GM23338 (cell line): ENCODE data around the gene PFN1. TPM values are rescaled to one million over a fixed set of nuclear protein-coding genes. Genes with fewer than 3 reads are reported as not detected.

ENCODE experiments used
- ATAC-seq: fragments of 200-7000 bp; cut with Tn5 transposase; 3 replicates; pipeline ENCODE4 v1.9.1; 2020
- DNase-seq: peaks from one replicate; pipeline ENCODE4 v3.0.0-alpha.2; 2015; ENCODE audit warnings: low spot score
- H2AFZ ChIP-seq: fragments of 200-600 bp; sonication (generic); 2 replicates; pipeline ENCODE4 v1.8.0; 2016; ENCODE audit warnings: antibody characterized with exemption, mild to moderate bottlenecking, moderate library complexity
- H3F3A ChIP-seq: fragments of 200-600 bp; sonication (generic); replicated peaks from 2 replicates; pipeline ENCODE4 v1.8.0; 2017; ENCODE audit warnings: antibody characterized with exemption, mixed run types, low read depth
- H3K27ac ChIP-seq: fragments of 200-600 bp; sonication (generic); 2 replicates; pipeline ENCODE4 v1.6.1; 2016; ENCODE audit warnings: low read depth
- H3K27me3 ChIP-seq: fragments of 200-600 bp; sonication (generic); 2 replicates; pipeline ENCODE4 v1.8.0; 2016; ENCODE audit warnings: mild to moderate bottlenecking, mixed run types, moderate library complexity; ENCODE audit not compliant: insufficient read depth
- H3K36me3 ChIP-seq: fragments of 200-600 bp; sonication (generic); 2 replicates; pipeline ENCODE4 v1.8.0; 2016; ENCODE audit warnings: mild to moderate bottlenecking; ENCODE audit not compliant: insufficient read depth
- H3K4me1 ChIP-seq: fragments of 200-600 bp; sonication (generic); 2 replicates; pipeline ENCODE4 v1.8.0; 2016; ENCODE audit warnings: mild to moderate bottlenecking, moderate library complexity; ENCODE audit not compliant: insufficient read depth
- H3K4me2 ChIP-seq: fragments of 200-600 bp; sonication (generic); 2 replicates; pipeline ENCODE4 v1.7.1; 2017; ENCODE audit warnings: mixed run types
- H3K4me3 ChIP-seq: fragments of 200-600 bp; sonication (generic); 2 replicates; pipeline ENCODE4 v1.6.1; 2016; ENCODE audit warnings: mixed run types
- H3K79me2 ChIP-seq: fragments of 200-600 bp; sonication (generic); replicated peaks from 2 replicates; pipeline ENCODE4 v1.8.0; 2017; ENCODE audit warnings: mild to moderate bottlenecking; ENCODE audit not compliant: insufficient read depth
- H3K9me2 ChIP-seq: fragments of 200-600 bp; sonication (generic); 2 replicates; pipeline ENCODE4 v1.8.0; 2017; ENCODE audit not compliant: insufficient read depth
- H4K20me1 ChIP-seq: fragments of 200-600 bp; sonication (generic); replicated peaks from 2 replicates; pipeline ENCODE4 v1.8.0; 2017; ENCODE audit warnings: mild to moderate bottlenecking; ENCODE audit not compliant: insufficient read depth
- H3K27ac Mint-ChIP-seq: 2 replicates; pipeline ENCODE4 v1.8.0; 2020; ENCODE audit warnings: inconsistent platforms, mild to moderate bottlenecking, moderate library complexity, mixed read lengths
- H3K27me3 Mint-ChIP-seq: 3 replicates; pipeline ENCODE4 v1.8.0; 2022; ENCODE audit warnings: low read depth, mild to moderate bottlenecking, moderate library complexity, mixed read lengths, inconsistent platforms; ENCODE audit not compliant: insufficient read depth, poor library complexity
- H3K36me3 Mint-ChIP-seq: 3 replicates; pipeline ENCODE4 v1.8.0; 2021; ENCODE audit warnings: low read depth, mild to moderate bottlenecking, inconsistent platforms, moderate library complexity, mixed read lengths
- H3K4me1 Mint-ChIP-seq: 3 replicates; pipeline ENCODE4 v1.8.0; 2020; ENCODE audit warnings: mild to moderate bottlenecking, inconsistent platforms, mixed read lengths
- H3K4me3 Mint-ChIP-seq: 3 replicates; pipeline ENCODE4 v1.8.0; 2021; ENCODE audit warnings: moderate library complexity, mild to moderate bottlenecking, inconsistent platforms, mixed read lengths
- H3K9me3 Mint-ChIP-seq: 3 replicates; pipeline ENCODE4 v1.8.0; 2020; ENCODE audit warnings: moderate library complexity, mild to moderate bottlenecking, inconsistent platforms, mixed read lengths
- EZH2phosphoT487 ChIP-seq: fragments of 200-600 bp; sonication (generic); IDR thresholded peaks from one replicate; pipeline ENCODE4 v1.8.1; 2018; ENCODE audit warnings: antibody characterized with exemption; ENCODE audit not compliant: unreplicated experiment
- JUNB ChIP-seq: IDR thresholded peaks from one replicate; pipeline ENCODE4 v1.6.1; 2016; ENCODE audit warnings: antibody characterized with exemption; ENCODE audit not compliant: unreplicated experiment
- NANOG ChIP-seq: IDR thresholded peaks from 2 replicates; pipeline ENCODE4 v1.6.1; 2016; ENCODE audit warnings: antibody characterized with exemption, borderline replicate concordance
- ZNF114 ChIP-seq: fragments of 250-450 bp; sonication (Bioruptor Pico); IDR thresholded peaks from 2 replicates; pipeline ENCODE4 v1.5.0; 2020; ENCODE audit warnings: mild to moderate bottlenecking, moderate library complexity
- ZNF331 ChIP-seq: fragments of 250-450 bp; sonication (Bioruptor Pico); IDR thresholded peaks from 2 replicates; pipeline ENCODE4 v1.5.0; 2020; ENCODE audit warnings: low read depth, mild to moderate bottlenecking, moderate library complexity
- polyA plus RNA-seq: library from polyadenylated mRNA; unstranded; fragments of >200 nt; fragmentation: Nextera tagmentation; extraction: Ambion mirVana; gene quantifications from 2 replicates; pipeline ENCODE4 v1.2.1, GENCODE V29; 2016
- total RNA-seq: library from RNA; depleted of rRNA; stranded (reverse); fragments of >200 nt; shearing (Covaris generic); gene quantifications from 2 replicates; pipeline ENCODE4 v1.2.3, GENCODE V29; 2014
- TF ChIP-seq, protein P1 (sequence below), 2 experiments: fragments of 200-600 bp in 1 of 2; sonication (generic) in 1 of 2; conservative IDR thresholded peaks; 2 replicates each; pipeline versions ENCODE4 v1.5.1 to v1.6.1; 2016 to 2017; ENCODE audit warnings: antibody characterized with exemption in 2 of 2, low read depth in 2 of 2, mild to moderate bottlenecking in 2 of 2, moderate library complexity in 1 of 2
- TF ChIP-seq, protein P2 (sequence below): fragments of 250-450 bp; sonication (Bioruptor Pico); IDR thresholded peaks from 2 replicates; pipeline ENCODE4 v1.5.0; 2020; ENCODE audit warnings: mild to moderate bottlenecking, moderate library complexity

Gene PFN1
- total and polyA plus RNA-seq, 2 experiments from 2014 or later, result 2,002 to 3,709 TPM

DNA sequence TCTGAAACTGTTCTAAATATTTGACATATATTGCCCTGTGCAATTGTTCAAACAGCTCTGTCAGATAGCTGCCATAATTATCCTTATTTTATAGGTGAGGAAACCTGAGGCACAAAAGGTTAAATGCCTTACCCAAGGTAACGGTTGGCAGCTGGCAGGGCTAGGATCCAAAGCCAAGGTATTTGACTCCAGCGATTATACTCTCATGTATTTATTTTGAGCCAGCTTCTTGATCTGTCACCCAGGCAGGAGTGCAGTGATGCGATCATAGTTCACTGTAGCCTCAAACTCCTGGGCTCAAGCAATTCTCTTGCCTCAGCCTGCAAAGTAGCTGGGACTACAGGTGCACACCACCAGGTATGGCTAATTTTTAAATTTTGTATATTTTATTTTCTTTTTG lies 9.8 kb upstream of the PFN1 start:
- Mint-ChIP-seq H3K9me3 (peaks cover 4% of the 10 kb centered on the region; the same call in 2 of the 3 replicates), H3K36me3 (peaks cover 37% of the 10 kb centered on the region), H3K27ac (no peak overlapping the region), H3K4me1 (peaks cover 25% of the 10 kb centered on the region), H3K27me3 (peaks cover 9% of the 10 kb centered on the region), H3K4me3 (no peak overlapping the region)
- Histone ChIP-seq H3K36me3 (no peaks in the 10 kb centered on the region), H4K20me1 (no peaks in the 10 kb centered on the region; the same call in none of the 2 replicates), H3K4me1 (peaks cover 15% of the 10 kb centered on the region), H3K9me2 (no peaks in the 10 kb centered on the region), H3F3A (no peaks in the 10 kb centered on the region), H3K27me3 (no peaks in the 10 kb centered on the region), H3K4me3 (no peak overlapping the region), H3K4me2 (no peak overlapping the region), H2AFZ (no peak overlapping the region), H3K79me2 (no peaks in the 10 kb centered on the region), H3K27ac (no peak overlapping the region)
- ATAC-seq, result no peak
- DNase-seq, result no peak
- TF ChIP-seq NANOG (no peak), ZNF331 (CRISPR knock-in tag) (no peak), EZH2phosphoT487 (no peak), JUNB (no peak), ZNF114 (no peak)
- TF ChIP-seq, protein P1, sequence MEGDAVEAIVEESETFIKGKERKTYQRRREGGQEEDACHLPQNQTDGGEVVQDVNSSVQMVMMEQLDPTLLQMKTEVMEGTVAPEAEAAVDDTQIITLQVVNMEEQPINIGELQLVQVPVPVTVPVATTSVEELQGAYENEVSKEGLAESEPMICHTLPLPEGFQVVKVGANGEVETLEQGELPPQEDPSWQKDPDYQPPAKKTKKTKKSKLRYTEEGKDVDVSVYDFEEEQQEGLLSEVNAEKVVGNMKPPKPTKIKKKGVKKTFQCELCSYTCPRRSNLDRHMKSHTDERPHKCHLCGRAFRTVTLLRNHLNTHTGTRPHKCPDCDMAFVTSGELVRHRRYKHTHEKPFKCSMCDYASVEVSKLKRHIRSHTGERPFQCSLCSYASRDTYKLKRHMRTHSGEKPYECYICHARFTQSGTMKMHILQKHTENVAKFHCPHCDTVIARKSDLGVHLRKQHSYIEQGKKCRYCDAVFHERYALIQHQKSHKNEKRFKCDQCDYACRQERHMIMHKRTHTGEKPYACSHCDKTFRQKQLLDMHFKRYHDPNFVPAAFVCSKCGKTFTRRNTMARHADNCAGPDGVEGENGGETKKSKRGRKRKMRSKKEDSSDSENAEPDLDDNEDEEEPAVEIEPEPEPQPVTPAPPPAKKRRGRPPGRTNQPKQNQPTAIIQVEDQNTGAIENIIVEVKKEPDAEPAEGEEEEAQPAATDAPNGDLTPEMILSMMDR (conservative IDR thresholded peaks at IDR 0.05; ENCODE audit: low read depth in 2 of 2), result no peak
- TF ChIP-seq, protein P2, sequence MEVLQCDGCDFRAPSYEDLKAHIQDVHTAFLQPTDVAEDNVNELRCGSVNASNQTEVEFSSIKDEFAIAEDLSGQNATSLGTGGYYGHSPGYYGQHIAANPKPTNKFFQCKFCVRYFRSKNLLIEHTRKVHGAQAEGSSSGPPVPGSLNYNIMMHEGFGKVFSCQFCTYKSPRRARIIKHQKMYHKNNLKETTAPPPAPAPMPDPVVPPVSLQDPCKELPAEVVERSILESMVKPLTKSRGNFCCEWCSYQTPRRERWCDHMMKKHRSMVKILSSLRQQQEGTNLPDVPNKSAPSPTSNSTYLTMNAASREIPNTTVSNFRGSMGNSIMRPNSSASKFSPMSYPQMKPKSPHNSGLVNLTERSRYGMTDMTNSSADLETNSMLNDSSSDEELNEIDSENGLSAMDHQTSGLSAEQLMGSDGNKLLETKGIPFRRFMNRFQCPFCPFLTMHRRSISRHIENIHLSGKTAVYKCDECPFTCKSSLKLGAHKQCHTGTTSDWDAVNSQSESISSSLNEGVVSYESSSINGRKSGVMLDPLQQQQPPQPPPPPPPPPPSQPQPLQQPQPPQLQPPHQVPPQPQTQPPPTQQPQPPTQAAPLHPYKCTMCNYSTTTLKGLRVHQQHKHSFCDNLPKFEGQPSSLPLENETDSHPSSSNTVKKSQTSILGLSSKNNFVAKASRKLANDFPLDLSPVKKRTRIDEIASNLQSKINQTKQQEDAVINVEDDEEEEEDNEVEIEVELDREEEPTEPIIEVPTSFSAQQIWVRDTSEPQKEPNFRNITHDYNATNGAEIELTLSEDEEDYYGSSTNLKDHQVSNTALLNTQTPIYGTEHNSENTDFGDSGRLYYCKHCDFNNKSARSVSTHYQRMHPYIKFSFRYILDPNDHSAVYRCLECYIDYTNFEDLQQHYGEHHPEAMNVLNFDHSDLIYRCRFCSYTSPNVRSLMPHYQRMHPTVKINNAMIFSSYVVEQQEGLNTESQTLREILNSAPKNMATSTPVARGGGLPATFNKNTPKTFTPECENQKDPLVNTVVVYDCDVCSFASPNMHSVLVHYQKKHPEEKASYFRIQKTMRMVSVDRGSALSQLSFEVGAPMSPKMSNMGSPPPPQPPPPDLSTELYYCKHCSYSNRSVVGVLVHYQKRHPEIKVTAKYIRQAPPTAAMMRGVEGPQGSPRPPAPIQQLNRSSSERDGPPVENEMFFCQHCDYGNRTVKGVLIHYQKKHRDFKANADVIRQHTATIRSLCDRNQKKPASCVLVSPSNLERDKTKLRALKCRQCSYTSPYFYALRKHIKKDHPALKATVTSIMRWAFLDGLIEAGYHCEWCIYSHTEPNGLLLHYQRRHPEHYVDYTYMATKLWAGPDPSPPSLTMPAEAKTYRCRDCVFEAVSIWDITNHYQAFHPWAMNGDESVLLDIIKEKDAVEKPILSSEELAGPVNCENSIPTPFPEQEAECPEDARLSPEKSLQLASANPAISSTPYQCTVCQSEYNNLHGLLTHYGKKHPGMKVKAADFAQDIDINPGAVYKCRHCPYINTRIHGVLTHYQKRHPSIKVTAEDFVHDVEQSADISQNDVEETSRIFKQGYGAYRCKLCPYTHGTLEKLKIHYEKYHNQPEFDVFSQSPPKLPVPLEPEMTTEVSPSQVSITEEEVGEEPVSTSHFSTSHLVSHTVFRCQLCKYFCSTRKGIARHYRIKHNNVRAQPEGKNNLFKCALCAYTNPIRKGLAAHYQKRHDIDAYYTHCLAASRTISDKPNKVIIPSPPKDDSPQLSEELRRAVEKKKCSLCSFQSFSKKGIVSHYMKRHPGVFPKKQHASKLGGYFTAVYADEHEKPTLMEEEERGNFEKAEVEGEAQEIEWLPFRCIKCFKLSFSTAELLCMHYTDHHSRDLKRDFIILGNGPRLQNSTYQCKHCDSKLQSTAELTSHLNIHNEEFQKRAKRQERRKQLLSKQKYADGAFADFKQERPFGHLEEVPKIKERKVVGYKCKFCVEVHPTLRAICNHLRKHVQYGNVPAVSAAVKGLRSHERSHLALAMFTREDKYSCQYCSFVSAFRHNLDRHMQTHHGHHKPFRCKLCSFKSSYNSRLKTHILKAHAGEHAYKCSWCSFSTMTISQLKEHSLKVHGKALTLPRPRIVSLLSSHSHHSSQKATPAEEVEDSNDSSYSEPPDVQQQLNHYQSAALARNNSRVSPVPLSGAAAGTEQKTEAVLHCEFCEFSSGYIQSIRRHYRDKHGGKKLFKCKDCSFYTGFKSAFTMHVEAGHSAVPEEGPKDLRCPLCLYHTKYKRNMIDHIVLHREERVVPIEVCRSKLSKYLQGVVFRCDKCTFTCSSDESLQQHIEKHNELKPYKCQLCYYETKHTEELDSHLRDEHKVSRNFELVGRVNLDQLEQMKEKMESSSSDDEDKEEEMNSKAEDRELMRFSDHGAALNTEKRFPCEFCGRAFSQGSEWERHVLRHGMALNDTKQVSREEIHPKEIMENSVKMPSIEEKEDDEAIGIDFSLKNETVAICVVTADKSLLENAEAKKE (CRISPR knock-in tag), result no peak
